HepG2 (cell line): ENCODE data around the gene ARHGAP45. TPM values are rescaled to one million over a fixed set of nuclear protein-coding genes. Genes with fewer than 3 reads are reported as not detected.

Experiments used
- GFI1 ChIP-seq: sonication (generic); formaldehyde crosslinking; IDR thresholded peaks from 2 replicates; pipeline ENCODE4 v1.5.0; 2020; ENCODE audit warnings: missing genetic modification reagents, mild to moderate bottlenecking, borderline replicate concordance
- MLLT10 ChIP-seq: sonication (generic); formaldehyde crosslinking; IDR thresholded peaks from 2 replicates; pipeline ENCODE4 v1.4.0; 2020; ENCODE audit warnings: missing genetic modification reagents
- MTF1 ChIP-seq: sonication (generic); formaldehyde crosslinking; IDR thresholded peaks from 2 replicates; pipeline ENCODE4 v1.5.0; 2020; ENCODE audit warnings: missing genetic modification reagents
- NR2F6 ChIP-seq, 2 experiments: IDR thresholded peaks; 2 replicates each; pipeline ENCODE4 v1.6.1; 2016; ENCODE audit warnings: antibody characterized with exemption in 1 of 2, mild to moderate bottlenecking in 1 of 2
- PCBP1 ChIP-seq: fragments of 200-400 bp; formaldehyde crosslinking; IDR thresholded peaks from 2 replicates; pipeline ENCODE4 v1.6.1; 2017; ENCODE audit warnings: mild to moderate bottlenecking, low read depth, low read length, borderline replicate concordance
- ZNF253 ChIP-seq: sonication (generic); formaldehyde crosslinking; IDR thresholded peaks from 2 replicates; pipeline ENCODE4 v1.8.0; 2022; ENCODE audit warnings: mild to moderate bottlenecking, missing genetic modification reagents, borderline replicate concordance
- ZNF326 ChIP-seq: sonication (generic); formaldehyde crosslinking; IDR thresholded peaks from 2 replicates; pipeline ENCODE4 v1.4.0; 2020; ENCODE audit warnings: missing genetic modification reagents, borderline replicate concordance
- ZNF543 ChIP-seq: sonication (generic); formaldehyde crosslinking; IDR thresholded peaks from 2 replicates; pipeline ENCODE4 v1.4.0; 2020; ENCODE audit warnings: mild to moderate bottlenecking, missing genetic modification reagents
- ZNF792 ChIP-seq: IDR thresholded peaks from 2 replicates; pipeline ENCODE4 v1.6.1; 2016
- polyA plus RNA-seq, 8 experiments: library from polyadenylated mRNA; depleted of rRNA in 3 of 8; stranded (reverse) in 7 of 8; unstranded in 1 of 8; fragments of >200 nt; fragmentation: Illumina TruSeq in 4 of 8; extraction: Trizol in 4 of 8; gene quantifications; 2 replicates each; pipeline versions ENCODE4 v1.2.1 to v1.2.3, GENCODE V29; 2011 to 2016; ENCODE audit warnings: low read depth in 4 of 8, missing spikeins in 1 of 8, mixed read lengths in 1 of 8; ENCODE audit not compliant: insufficient read depth in 1 of 8
- total RNA-seq, 5 experiments: library from RNA; depleted of rRNA; stranded (reverse); fragments of >200 nt; fragmentation: Illumina TruSeq; extraction: Trizol; gene quantifications; 2 replicates each; pipeline ENCODE4 v1.2.3, GENCODE V29; 2016; ENCODE audit warnings: low read depth in 1 of 5
- TF ChIP-seq, protein P1 (sequence below), 2 experiments: fragments of 450-650 bp in 1 of 2; sonication (generic) in 1 of 2; formaldehyde crosslinking in 1 of 2; IDR thresholded peaks; 2 replicates each; pipeline versions ENCODE4 v1.6.1 to v1.8.0; 2016 to 2022; ENCODE audit warnings: antibody characterized with exemption in 1 of 2, mild to moderate bottlenecking in 1 of 2, missing genetic modification reagents in 1 of 2
- TF ChIP-seq, protein P2 (sequence below): sonication (generic); formaldehyde crosslinking; IDR thresholded peaks from 2 replicates; pipeline ENCODE4 v1.5.0; 2020; ENCODE audit warnings: missing genetic modification reagents, mild to moderate bottlenecking, borderline replicate concordance
- TF ChIP-seq, protein P3 (sequence below): sonication (generic); formaldehyde crosslinking; IDR thresholded peaks from 2 replicates; pipeline ENCODE4 v1.4.0; 2020; ENCODE audit warnings: missing genetic modification reagents
- TF ChIP-seq, protein P4 (sequence below): sonication (generic); formaldehyde crosslinking; IDR thresholded peaks from 2 replicates; pipeline ENCODE4 v1.5.1; 2020; ENCODE audit warnings: mild to moderate bottlenecking, moderate library complexity, missing genetic modification reagents

ARHGAP45 gene
- total and polyA plus RNA-seq, 2 of the 13 experiments (the other 11 are each of a cell fraction or from before 2014, with no cell fraction given), result 0.84 to 32.0 TPM

DNA sequence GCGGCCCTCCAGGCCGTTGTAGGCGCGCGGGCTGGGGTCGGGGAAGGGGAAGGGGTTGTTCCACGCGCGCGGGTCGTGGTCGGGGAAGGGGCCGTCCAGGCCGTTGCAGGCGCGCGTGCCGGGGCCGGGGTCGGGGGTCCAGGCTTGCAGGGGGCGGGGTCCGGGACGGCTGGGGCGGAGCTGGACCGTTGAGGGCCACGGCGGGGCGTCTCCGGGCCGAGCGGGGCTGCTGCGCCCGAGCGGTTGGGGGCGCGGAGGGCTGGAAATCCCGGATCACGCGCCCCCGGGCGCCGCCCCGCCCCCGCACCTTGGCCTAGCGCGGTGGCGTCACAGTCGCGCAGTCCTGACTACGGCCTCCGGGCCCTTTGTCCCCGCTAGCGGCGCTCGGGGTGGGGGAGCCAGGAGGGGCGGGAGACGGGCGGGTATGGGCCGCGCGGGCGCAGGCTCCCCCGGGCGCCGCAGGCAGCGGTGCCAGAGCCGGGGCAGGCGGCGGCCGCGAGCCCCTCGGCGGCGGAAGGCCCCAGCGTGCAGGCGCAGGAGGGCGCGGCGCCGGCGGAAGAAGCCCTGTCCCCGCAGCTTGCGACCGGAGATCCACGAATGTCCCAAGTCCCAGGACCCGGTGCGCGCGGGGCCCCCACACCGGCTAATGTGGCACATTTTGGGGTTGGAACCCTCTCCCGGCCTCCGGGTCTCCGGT lies 37.5 kb downstream of the ARHGAP45 start (continued):
- TF ChIP-seq, protein P1, sequence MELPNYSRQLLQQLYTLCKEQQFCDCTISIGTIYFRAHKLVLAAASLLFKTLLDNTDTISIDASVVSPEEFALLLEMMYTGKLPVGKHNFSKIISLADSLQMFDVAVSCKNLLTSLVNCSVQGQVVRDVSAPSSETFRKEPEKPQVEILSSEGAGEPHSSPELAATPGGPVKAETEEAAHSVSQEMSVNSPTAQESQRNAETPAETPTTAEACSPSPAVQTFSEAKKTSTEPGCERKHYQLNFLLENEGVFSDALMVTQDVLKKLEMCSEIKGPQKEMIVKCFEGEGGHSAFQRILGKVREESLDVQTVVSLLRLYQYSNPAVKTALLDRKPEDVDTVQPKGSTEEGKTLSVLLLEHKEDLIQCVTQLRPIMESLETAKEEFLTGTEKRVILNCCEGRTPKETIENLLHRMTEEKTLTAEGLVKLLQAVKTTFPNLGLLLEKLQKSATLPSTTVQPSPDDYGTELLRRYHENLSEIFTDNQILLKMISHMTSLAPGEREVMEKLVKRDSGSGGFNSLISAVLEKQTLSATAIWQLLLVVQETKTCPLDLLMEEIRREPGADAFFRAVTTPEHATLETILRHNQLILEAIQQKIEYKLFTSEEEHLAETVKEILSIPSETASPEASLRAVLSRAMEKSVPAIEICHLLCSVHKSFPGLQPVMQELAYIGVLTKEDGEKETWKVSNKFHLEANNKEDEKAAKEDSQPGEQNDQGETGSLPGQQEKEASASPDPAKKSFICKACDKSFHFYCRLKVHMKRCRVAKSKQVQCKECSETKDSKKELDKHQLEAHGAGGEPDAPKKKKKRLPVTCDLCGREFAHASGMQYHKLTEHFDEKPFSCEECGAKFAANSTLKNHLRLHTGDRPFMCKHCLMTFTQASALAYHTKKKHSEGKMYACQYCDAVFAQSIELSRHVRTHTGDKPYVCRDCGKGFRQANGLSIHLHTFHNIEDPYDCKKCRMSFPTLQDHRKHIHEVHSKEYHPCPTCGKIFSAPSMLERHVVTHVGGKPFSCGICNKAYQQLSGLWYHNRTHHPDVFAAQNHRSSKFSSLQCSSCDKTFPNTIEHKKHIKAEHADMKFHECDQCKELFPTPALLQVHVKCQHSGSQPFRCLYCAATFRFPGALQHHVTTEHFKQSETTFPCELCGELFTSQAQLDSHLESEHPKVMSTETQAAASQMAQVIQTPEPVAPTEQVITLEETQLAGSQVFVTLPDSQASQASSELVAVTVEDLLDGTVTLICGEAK (IDR thresholded peaks at IDR 0.05), result no peak
- TF ChIP-seq, protein P1 (CRISPR knock-in tag; IDR thresholded peaks at IDR 0.05), result no peak
- no peak for TF ChIP-seq MTF1
- no peak for TF ChIP-seq ZNF792 (CRISPR knock-in tag)
- TF ChIP-seq, protein P2, sequence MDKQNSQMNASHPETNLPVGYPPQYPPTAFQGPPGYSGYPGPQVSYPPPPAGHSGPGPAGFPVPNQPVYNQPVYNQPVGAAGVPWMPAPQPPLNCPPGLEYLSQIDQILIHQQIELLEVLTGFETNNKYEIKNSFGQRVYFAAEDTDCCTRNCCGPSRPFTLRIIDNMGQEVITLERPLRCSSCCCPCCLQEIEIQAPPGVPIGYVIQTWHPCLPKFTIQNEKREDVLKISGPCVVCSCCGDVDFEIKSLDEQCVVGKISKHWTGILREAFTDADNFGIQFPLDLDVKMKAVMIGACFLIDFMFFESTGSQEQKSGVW (CRISPR knock-in tag), result no peak
- TF ChIP-seq ZNF253 (CRISPR knock-in tag), result no peak
- TF ChIP-seq NR2F6 (IDR thresholded peaks at IDR 0.05), result no peak
- TF ChIP-seq NR2F6 (CRISPR knock-in tag; IDR thresholded peaks at IDR 0.05), result no peak; the same call in 1 of the 2 replicates
- no peak for TF ChIP-seq ZNF326 (CRISPR knock-in tag)
- 0 out of 2 replicates have a peak, but pooled peaks have one; percentile 0 for TF ChIP-seq GFI1
- TF ChIP-seq, protein P3, sequence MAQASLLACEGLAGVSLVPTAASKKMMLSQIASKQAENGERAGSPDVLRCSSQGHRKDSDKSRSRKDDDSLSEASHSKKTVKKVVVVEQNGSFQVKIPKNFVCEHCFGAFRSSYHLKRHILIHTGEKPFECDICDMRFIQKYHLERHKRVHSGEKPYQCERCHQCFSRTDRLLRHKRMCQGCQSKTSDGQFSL (CRISPR knock-in tag), result no peak
- TF ChIP-seq PCBP1, result no peak
- TF ChIP-seq MLLT10, result no peak
- TF ChIP-seq, protein P4, sequence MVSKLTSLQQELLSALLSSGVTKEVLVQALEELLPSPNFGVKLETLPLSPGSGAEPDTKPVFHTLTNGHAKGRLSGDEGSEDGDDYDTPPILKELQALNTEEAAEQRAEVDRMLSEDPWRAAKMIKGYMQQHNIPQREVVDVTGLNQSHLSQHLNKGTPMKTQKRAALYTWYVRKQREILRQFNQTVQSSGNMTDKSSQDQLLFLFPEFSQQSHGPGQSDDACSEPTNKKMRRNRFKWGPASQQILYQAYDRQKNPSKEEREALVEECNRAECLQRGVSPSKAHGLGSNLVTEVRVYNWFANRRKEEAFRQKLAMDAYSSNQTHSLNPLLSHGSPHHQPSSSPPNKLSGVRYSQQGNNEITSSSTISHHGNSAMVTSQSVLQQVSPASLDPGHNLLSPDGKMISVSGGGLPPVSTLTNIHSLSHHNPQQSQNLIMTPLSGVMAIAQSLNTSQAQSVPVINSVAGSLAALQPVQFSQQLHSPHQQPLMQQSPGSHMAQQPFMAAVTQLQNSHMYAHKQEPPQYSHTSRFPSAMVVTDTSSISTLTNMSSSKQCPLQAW (CRISPR knock-in tag), result no peak
- no peak for TF ChIP-seq ZNF543 (CRISPR knock-in tag)
